GM12872 (cell line): ENCODE data around the gene CP.

Source experiments
- CTCF ChIP-seq: IDR thresholded peaks from 3 replicates; pipeline ENCODE4 v1.5.1; 2011; ENCODE audit warnings: low read depth, mild to moderate bottlenecking, low read length, moderate library complexity; ENCODE audit not compliant: insufficient read depth

Gene CP

GRCh38 chr3:149258298-149258697 lies 36.7 kb upstream of the CP start:
- no peak for TF ChIP-seq CTCF

- TF ChIP-seq CTCF, result no peak
Measured at GRCh38 chr3:149252272-149252671, 30.6 kb upstream of the CP start.

- no peak for TF ChIP-seq CTCF
Measured at GRCh38 chr3:149251186-149251585, 29.6 kb upstream of the CP start.

GRCh38 chr3:149247929-149248691 lies 26.5 kb upstream of the CP start:
- TF ChIP-seq CTCF, result no peak

- no peak for TF ChIP-seq CTCF
Measured at GRCh38 chr3:149247008-149247710, 25.5 kb upstream of the CP start.

GRCh38 chr3:149245738-149246451 lies 24.3 kb upstream of the CP start:
- no peak for TF ChIP-seq CTCF

- no peak for TF ChIP-seq CTCF
Measured at GRCh38 chr3:149243540-149243939, 21.9 kb upstream of the CP start.
